HEK293T (cell line): ENCODE results near the gene C1R.

Experiments
- CTCF ChIA-PET: fragments of 350-600 bp; formaldehyde crosslinking; extraction: SDS; loops from one replicate; lab custom pipeline; 2021; ENCODE audit warnings: antibody characterized with exemption, inconsistent platforms; lab: Yijun Ruan, JAX
- POLR2A ChIA-PET: fragments of 350-600 bp; formaldehyde crosslinking; extraction: SDS; loops from one replicate; lab custom pipeline; 2020; ENCODE audit warnings: antibody characterized with exemption, inconsistent platforms; lab: Yijun Ruan, JAX
- DNase-seq: peaks from one replicate; pipeline ENCODE4 v3.0.0; 2012; ENCODE audit warnings: mixed read lengths; ENCODE audit errors: extremely low spot score
- ARNT ChIP-seq: fragments of 450-650 bp; IDR thresholded peaks from 2 replicates; pipeline ENCODE4 v1.6.1; 2017; ENCODE audit warnings: mild to moderate bottlenecking
- BHLHE40 ChIP-seq: fragments of 450-650 bp; IDR thresholded peaks from 2 replicates; pipeline ENCODE4 v1.6.1; 2016; ENCODE audit warnings: mild to moderate bottlenecking, moderate library complexity, borderline replicate concordance
- CTBP1 ChIP-seq: fragments of 450-650 bp; IDR thresholded peaks from 2 replicates; pipeline ENCODE4 v1.6.1; 2016; ENCODE audit warnings: borderline replicate concordance
- ELF4 ChIP-seq: fragments of 450-650 bp; IDR thresholded peaks from 2 replicates; pipeline ENCODE4 v1.6.1; 2017; ENCODE audit warnings: antibody characterized with exemption
- FOXA1 ChIP-seq: fragments of 450-650 bp; IDR thresholded peaks from 2 replicates; pipeline ENCODE4 v1.6.1; 2016; ENCODE audit warnings: mild to moderate bottlenecking
- FOXK2 ChIP-seq: fragments of 450-650 bp; IDR thresholded peaks from 2 replicates; pipeline ENCODE4 v1.6.1; 2016; ENCODE audit warnings: mild to moderate bottlenecking
- FOXM1 ChIP-seq: fragments of 450-650 bp; IDR thresholded peaks from 2 replicates; pipeline ENCODE4 v1.6.1; 2017; ENCODE audit warnings: mild to moderate bottlenecking, borderline replicate concordance
- HDGF ChIP-seq: fragments of 450-650 bp; IDR thresholded peaks from 2 replicates; pipeline ENCODE4 v1.6.1; 2017; ENCODE audit warnings: antibody characterized with exemption, borderline replicate concordance
- L3MBTL2 ChIP-seq: fragments of 450-650 bp; conservative IDR thresholded peaks from 2 replicates; pipeline ENCODE4 v1.6.1; 2016; ENCODE audit warnings: mild to moderate bottlenecking
- LEF1 ChIP-seq: fragments of 450-650 bp; IDR thresholded peaks from 2 replicates; pipeline ENCODE4 v1.6.1; 2017; ENCODE audit warnings: mild to moderate bottlenecking, borderline replicate concordance
- NFRKB ChIP-seq: fragments of 450-650 bp; IDR thresholded peaks from 2 replicates; pipeline ENCODE4 v1.6.1; 2016; ENCODE audit warnings: mild to moderate bottlenecking, moderate library complexity
- PKNOX1 ChIP-seq: fragments of 450-650 bp; IDR thresholded peaks from 2 replicates; pipeline ENCODE4 v1.6.1; 2016
- SP1 ChIP-seq: fragments of 450-650 bp; IDR thresholded peaks from 2 replicates; pipeline ENCODE4 v1.6.1; 2017
- SUZ12 ChIP-seq: fragments of 450-650 bp; IDR thresholded peaks from 2 replicates; pipeline ENCODE4 v1.6.1; 2016; ENCODE audit warnings: mild to moderate bottlenecking
- TARDBP ChIP-seq: fragments of 450-650 bp; IDR thresholded peaks from 2 replicates; pipeline ENCODE4 v1.6.1; 2016
- ZNF384 ChIP-seq: fragments of 450-650 bp; IDR thresholded peaks from 2 replicates; pipeline ENCODE4 v1.6.1; 2016

The C1R gene

DNA sequence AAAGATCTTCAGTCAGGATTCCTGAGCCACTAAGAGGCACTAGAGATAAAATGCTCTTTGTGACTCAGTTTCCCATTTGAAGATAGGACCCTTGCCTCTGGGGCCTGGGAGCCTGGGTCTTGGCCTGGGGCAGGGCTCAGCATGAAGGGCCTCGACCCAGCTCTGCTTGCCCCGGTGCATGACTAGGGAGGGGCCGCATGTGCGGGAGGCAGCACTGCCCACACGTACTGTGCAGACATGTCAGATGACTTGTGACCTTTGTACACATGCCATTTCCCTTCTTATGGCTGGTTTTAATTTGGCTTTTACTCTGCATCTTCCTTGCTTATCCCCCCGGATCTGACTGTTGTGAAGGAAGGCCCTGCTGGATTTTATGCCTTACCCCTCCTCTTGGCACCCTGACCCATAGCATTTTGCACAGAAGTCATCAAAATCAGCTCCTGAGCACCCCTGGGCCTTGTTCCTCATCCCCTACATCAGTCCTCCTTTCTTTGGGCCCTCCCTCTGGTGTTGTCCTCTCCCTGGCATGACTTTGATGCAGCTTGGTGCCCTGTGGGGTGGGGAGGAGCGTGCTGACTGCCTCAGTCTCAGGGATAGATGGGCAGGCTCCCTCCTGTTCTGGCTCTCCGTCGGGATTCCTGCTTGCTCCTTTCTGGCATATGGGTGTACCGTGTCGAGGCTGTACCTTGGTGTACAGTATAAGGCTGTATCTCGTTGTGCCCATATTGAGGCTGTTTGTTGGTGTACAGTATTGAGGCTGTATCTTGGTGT, 42.3 kb upstream of the C1R start:
- CTCF ChIA-PET: interaction anchor here (1.2 kb wide), 1 partner anchor 10 kb away, joined by 5 read pairs; no protein-coding TSS in a partner anchor
- TF ChIP-seq SUZ12 (no peak), FOXM1 (no peak), HDGF (no peak), ELF4 (no peak), SP1 (no peak), BHLHE40 (no peak), ZNF384 (no peak), ARNT (no peak), CTBP1 (no peak), TARDBP (no peak), LEF1 (no peak), L3MBTL2 (no peak), FOXA1 (no peak), NFRKB (no peak), PKNOX1 (no peak), FOXK2 (no peak)
- POLR2A ChIA-PET: interaction anchor here (0.6 kb wide), 1 partner anchor 214 kb away, joined by 3 read pairs; no protein-coding TSS in a partner anchor
- no peak for DNase-seq

DNA sequence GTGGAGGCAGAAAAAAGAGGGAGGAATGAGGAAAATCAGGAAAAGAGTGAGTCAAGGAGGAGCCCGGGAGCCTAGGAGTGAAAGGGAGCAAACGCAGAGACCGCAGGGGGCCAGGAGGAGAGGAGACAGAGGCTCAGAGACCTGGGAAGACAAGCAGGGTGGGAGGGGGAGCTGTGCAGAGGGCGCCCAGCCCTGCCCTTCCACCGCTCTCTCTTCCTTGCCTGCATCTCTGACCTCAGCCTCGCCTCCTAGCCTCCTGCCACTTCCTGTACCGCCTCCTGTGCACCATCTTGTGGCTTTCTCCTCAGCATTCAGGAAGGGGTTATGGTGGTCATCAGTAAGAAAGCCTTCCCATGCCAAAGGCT, 39.2 kb upstream of the C1R start:
- CTCF ChIA-PET: interaction anchor here (1.4 kb wide), 1 partner anchor 13 kb away, joined by 4 read pairs; no protein-coding TSS in a partner anchor
- TF ChIP-seq L3MBTL2: no peak
- TF ChIP-seq LEF1: no peak
- no peak for TF ChIP-seq CTBP1
- no peak for TF ChIP-seq FOXK2
- no peak for TF ChIP-seq BHLHE40
- TF ChIP-seq ELF4: no peak
- TF ChIP-seq SP1: no peak
- no peak for TF ChIP-seq ZNF384
- TF ChIP-seq NFRKB: no peak
- TF ChIP-seq TARDBP: no peak
- no peak for TF ChIP-seq HDGF
- no peak for TF ChIP-seq ARNT
- TF ChIP-seq PKNOX1: no peak
- no peak for TF ChIP-seq SUZ12
- TF ChIP-seq FOXM1: no peak
- TF ChIP-seq FOXA1: no peak
- POLR2A ChIA-PET: interaction anchor here (1.8 kb wide), 2 partner anchors 10 to 187 kb away, joined by 4 to 10 read pairs; partner anchors contain the start of genes C12orf57 and RNU7-1
- no peak for DNase-seq

- peak; percentile 49 for DNase-seq
- ChIA-PET POLR2A (interaction anchor here (1.1 to 1.8 kb wide), 4 partner anchors 10 to 258 kb away, joined by 3 to 10 read pairs (median 4); partner anchors contain the start of genes C12orf57 and RNU7-1), CTCF (interaction anchor here (1.1 to 1.4 kb wide), 3 partner anchors 9 to 132 kb away, joined by 3 to 4 read pairs (median 3); no protein-coding TSS in a partner anchor)
- TF ChIP-seq CTBP1 (no peak), TARDBP (no peak), LEF1 (no peak), L3MBTL2 (no peak), FOXM1 (no peak), SUZ12 (no peak), ELF4 (no peak), ZNF384 (no peak), FOXK2 (no peak), HDGF (no peak), NFRKB (no peak), PKNOX1 (no peak), ARNT (no peak), BHLHE40 (no peak), SP1 (no peak)
Measured at GRCh38 chr12:7130701-7131501, 38.7 kb upstream of the C1R start.

DNA sequence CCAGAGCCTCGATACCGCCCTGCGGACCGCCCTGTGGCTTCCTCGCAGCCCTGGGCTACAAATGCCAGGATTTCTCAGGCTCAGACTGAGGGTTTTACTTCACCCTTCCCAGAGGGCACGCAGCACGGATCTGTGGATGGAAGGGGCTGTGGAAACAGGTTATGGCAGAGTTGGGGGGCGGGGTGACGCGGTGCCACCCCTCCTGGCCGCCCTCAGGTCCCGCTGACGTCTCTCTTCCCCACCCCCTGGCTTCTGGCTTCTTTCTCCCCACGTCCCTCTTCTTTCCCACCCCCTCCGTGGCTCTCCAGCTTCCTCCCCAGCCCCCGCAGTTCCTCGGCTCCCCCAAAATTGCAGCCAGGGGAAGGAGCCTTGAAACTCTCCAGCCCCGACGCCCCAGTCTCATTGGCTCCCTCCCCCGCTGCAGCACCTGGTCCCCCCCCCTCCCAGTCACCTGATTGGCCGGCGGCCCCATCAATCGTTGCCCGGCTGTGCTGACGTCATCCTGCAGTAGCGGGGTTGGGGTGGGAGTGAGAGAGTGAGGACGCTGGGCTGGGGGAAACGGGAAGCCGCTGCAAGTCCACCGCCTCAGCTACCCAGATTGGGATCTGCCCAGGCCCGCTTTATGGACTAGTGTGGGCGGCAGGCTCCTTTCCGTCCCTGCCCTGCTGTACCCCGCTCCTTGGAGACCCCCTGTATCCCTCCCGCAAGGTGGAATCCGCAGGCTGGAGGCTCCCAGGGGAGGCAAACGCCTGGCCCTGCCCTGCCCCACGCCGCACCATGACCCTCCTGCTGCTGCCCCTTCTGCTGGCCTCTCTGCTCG, 37.8 kb upstream of the C1R start, which contains the start of gene CLSTN3:
TSS of gene CLSTN3 (plus strand) at position 500 of the 820 bp plus-strand sequence. CDS start at position 778, 278 bp downstream.
- POLR2A ChIA-PET: interaction anchor here (1.1 to 1.8 kb wide), 4 partner anchors 11 to 258 kb away, joined by 3 to 10 read pairs (median 4); partner anchors contain the start of genes C12orf57 and RNU7-1

More for the DNA sequence above, 37.8 kb upstream of the C1R start, which contains the start of gene CLSTN3:
- CTCF ChIA-PET: interaction anchor here (0.6 to 1.4 kb wide), 4 partner anchors 9 to 131 kb away, joined by 3 to 4 read pairs (median 3); no protein-coding TSS in a partner anchor
- DNase-seq: peak; percentile 98
- TF ChIP-seq L3MBTL2 (peak; percentile 66), PKNOX1 (peak; percentile 99), SUZ12 (no peak), ELF4 (no peak), ZNF384 (no peak)
